ENCODE data around the gene PPM1M.

PPM1M gene

DNA sequence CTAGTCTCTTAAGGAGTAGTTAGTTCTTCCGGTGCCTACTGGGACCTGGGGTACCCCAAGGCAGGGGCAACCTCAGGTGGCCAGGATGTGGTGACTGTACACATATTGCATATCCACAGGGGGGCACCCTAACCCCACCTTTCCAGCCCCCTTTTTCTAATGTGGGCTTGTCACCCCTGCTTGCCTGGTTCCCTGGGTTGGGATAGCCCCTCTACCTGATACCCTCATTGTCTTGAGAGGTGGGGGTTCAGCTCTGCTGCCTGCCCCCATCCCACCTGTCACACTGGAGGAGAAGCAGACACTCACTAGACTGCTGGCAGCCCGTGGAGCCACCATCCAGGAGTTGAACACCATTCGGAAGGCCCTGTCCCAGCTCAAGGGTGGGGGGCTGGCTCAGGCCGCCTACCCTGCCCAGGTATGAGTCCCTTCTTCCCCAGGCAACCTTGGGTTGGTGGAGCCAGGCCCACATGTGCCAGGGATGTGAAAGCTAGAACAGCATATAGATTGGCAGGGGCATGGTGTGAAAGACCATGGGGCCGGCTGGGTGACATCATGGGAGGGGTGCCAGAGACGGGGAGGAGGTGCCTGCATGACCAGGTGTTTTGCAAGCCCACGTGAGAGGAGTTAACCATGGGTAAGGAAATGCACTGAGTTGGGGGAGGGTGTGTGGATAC is 46.1 kb downstream of the PPM1M start:
- no peak overlapping the region for H3K4me3 ChIP-seq (ENCODE audit: low read depth, low read length)
- TF ChIP-seq ZNF654 (tag by site-specific recombination; IDR thresholded peaks at IDR 0.05; ENCODE audit: low read depth), result peak; percentile 49
- TF ChIP-seq MZF1 (tag by site-specific recombination; IDR thresholded peaks at IDR 0.05; ENCODE audit: borderline replicate concordance), result no peak
- peak; percentile 45; the same call in 1 of the 2 replicates for TF ChIP-seq CTCF (tag by site-specific recombination; IDR thresholded peaks at IDR 0.05)
- no peaks in the 10 kb centered on the region for H3K9me3 ChIP-seq (ENCODE audit: control insufficient read depth, insufficient read depth, low read depth, low read length)
- no peak overlapping the region for H3K27ac ChIP-seq (ENCODE audit: extremely low read depth, low read depth, low read length)
- peaks cover 0 to 22% of the 10 kb centered on the region in 2 experiments; a peak in 1 of 3 replicates for H3K36me3 ChIP-seq (ENCODE audit: control insufficient read depth in 2 of 2, insufficient read depth in 1 of 2, low read length in 2 of 2)
- no peaks in the 10 kb centered on the region for H3K4me1 ChIP-seq (ENCODE audit: control insufficient read depth, insufficient read depth, low read length)
- ChIA-PET CTCF (interaction anchor here (0.6 to 3.0 kb wide), 4 partner anchors 8 to 156 kb away, joined by 3 to 33 read pairs (median 4); no protein-coding TSS in a partner anchor), POLR2A (interaction anchor here (0.9 kb wide), 1 partner anchor 12 kb away, joined by 4 read pairs; no protein-coding TSS in a partner anchor)

- H3K9me3 ChIP-seq (ENCODE audit: control insufficient read depth, insufficient read depth, low read depth, low read length), result no peaks in the 10 kb centered on the region
- TF ChIP-seq SCRT1 (tag by site-specific recombination; IDR thresholded peaks at IDR 0.05; ENCODE audit: borderline replicate concordance) (no peak), ZNF777 (tag by site-specific recombination; IDR thresholded peaks at IDR 0.05; ENCODE audit: borderline replicate concordance) (no peak), BCL11B (tag by site-specific recombination; IDR thresholded peaks at IDR 0.05; ENCODE audit: low read depth) (no peak), ZNF488 (tag by site-specific recombination; IDR thresholded peaks at IDR 0.05) (no peak), PATZ1 (tag by site-specific recombination; IDR thresholded peaks at IDR 0.05) (no peak), KLF9 (tag by site-specific recombination; IDR thresholded peaks at IDR 0.05; ENCODE audit: low read depth) (no peak), ZNF148 (tag by site-specific recombination; IDR thresholded peaks at IDR 0.05; ENCODE audit: borderline replicate concordance) (no peak), ZFP69B (tag by site-specific recombination; IDR thresholded peaks at IDR 0.05) (no peak), ZNF23 (tag by site-specific recombination; IDR thresholded peaks at IDR 0.05; ENCODE audit: borderline replicate concordance) (no peak), ZNF830 (tag by site-specific recombination; IDR thresholded peaks at IDR 0.05; ENCODE audit: low read depth) (no peak), ZNF555 (tag by site-specific recombination; conservative IDR thresholded peaks at IDR 0.05) (no peak), ZNF600 (tag by site-specific recombination; IDR thresholded peaks at IDR 0.05) (no peak), SP3 (tag by site-specific recombination; IDR thresholded peaks at IDR 0.05) (no peak)
- TF ChIP-seq, protein P1, sequence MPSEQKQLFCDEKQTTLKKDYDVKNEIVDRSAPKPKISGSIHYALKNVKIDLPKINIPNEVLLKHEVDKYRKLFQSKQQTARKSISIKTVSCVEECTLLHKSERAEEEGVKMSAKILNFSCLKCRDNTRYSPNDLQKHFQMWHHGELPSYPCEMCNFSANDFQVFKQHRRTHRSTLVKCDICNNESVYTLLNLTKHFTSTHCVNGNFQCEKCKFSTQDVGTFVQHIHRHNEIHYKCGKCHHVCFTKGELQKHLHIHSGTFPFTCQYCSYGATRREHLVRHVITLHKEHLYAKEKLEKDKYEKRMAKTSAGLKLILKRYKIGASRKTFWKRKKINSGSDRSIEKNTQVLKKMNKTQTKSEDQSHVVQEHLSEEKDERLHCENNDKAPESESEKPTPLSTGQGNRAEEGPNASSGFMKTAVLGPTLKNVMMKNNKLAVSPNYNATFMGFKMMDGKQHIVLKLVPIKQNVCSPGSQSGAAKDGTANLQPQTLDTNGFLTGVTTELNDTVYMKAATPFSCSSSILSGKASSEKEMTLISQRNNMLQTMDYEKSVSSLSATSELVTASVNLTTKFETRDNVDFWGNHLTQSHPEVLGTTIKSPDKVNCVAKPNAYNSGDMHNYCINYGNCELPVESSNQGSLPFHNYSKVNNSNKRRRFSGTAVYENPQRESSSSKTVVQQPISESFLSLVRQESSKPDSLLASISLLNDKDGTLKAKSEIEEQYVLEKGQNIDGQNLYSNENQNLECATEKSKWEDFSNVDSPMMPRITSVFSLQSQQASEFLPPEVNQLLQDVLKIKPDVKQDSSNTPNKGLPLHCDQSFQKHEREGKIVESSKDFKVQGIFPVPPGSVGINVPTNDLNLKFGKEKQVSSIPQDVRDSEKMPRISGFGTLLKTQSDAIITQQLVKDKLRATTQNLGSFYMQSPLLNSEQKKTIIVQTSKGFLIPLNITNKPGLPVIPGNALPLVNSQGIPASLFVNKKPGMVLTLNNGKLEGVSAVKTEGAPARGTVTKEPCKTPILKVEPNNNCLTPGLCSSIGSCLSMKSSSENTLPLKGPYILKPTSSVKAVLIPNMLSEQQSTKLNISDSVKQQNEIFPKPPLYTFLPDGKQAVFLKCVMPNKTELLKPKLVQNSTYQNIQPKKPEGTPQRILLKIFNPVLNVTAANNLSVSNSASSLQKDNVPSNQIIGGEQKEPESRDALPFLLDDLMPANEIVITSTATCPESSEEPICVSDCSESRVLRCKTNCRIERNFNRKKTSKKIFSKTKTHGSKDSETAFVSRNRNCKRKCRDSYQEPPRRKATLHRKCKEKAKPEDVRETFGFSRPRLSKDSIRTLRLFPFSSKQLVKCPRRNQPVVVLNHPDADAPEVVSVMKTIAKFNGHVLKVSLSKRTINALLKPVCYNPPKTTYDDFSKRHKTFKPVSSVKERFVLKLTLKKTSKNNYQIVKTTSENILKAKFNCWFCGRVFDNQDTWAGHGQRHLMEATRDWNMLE (tag by site-specific recombination; conservative IDR thresholded peaks at IDR 0.05; ENCODE audit: low read depth), result no peak
- peaks cover 0 to 22% of the 10 kb centered on the region in 2 experiments; a peak in 1 of 3 replicates for H3K36me3 ChIP-seq (ENCODE audit: control insufficient read depth in 2 of 2, insufficient read depth in 1 of 2, low read length in 2 of 2)
- ChIA-PET POLR2A (interaction anchor here (0.9 kb wide), 1 partner anchor 12 kb away, joined by 4 read pairs; no protein-coding TSS in a partner anchor), CTCF (interaction anchor here (0.6 to 3.0 kb wide), 5 partner anchors 7 to 156 kb away, joined by 3 to 33 read pairs (median 3); no protein-coding TSS in a partner anchor)
- H3K27ac ChIP-seq (ENCODE audit: extremely low read depth, low read depth, low read length), result no peak overlapping the region
- no peaks in the 10 kb centered on the region for H3K4me1 ChIP-seq (ENCODE audit: control insufficient read depth, insufficient read depth, low read length)
- H3K4me3 ChIP-seq (ENCODE audit: low read depth, low read length), result no peak overlapping the region
Measured at GRCh38 chr3:52292247-52293065, 46.9 kb downstream of the PPM1M start.

Data from HEK293 (cell line).